Suprapubic skin (tissue), 4 donors: ENCODE results near the gene MCC.
"Not testable (repeated sequence)": the region's sequence is repeated elsewhere in the genome, so short reads cannot be mapped to it uniquely, and the experiment has no call there.

Experiments
- EP300 ChIP-seq: sonication (generic); formaldehyde crosslinking; IDR thresholded peaks from one replicate; pipeline ENCODE4 v1.6.1; 2017; ENCODE audit warnings: antibody characterized with exemption
- POLR2A ChIP-seq, 2 donors: fragments of 450-650 bp; IDR thresholded peaks; one replicate each; pipeline ENCODE4 v1.6.1; 2017; ENCODE audit warnings: antibody characterized with exemption in 2 of 2, mild to moderate bottlenecking in 2 of 2, moderate library complexity in 2 of 2
- POLR2AphosphoS5 ChIP-seq, 3 donors: sonication (generic); formaldehyde crosslinking; IDR thresholded peaks; one replicate each; pipeline ENCODE4 v1.6.1; 2017; ENCODE audit warnings: antibody characterized with exemption in 3 of 3
- TF ChIP-seq, protein P1 (sequence below), 2 donors: fragments of 200-600 bp in 1 of 2; fragments of 450-650 bp in 1 of 2; sonication (generic) in 1 of 2; IDR thresholded peaks; one replicate each; pipeline ENCODE4 v1.5.1; 2016 to 2019; ENCODE audit warnings: antibody characterized with exemption in 2 of 2, mild to moderate bottlenecking in 1 of 2, moderate library complexity in 1 of 2

DNA sequence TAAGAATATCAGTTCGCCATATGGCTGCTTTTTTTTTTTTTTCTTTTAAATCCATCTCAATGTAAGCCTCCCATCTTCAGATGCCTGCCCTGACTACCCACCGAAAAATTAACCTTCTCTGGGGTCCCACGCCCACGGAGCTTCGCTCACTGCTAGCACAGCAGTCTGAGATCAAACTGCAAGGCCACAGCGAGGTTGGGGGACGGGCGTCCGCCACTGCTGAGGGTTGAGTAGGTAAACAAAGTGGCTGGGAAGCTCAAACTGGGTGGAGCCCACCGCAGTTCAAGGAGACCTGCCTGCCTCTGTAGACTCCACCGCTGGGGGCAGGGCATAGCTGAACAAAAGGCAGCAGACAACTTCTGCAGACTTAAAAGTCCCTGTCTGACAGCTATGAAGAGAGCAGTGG, 414.6 kb downstream of the MCC start:
- TF ChIP-seq, protein P1, sequence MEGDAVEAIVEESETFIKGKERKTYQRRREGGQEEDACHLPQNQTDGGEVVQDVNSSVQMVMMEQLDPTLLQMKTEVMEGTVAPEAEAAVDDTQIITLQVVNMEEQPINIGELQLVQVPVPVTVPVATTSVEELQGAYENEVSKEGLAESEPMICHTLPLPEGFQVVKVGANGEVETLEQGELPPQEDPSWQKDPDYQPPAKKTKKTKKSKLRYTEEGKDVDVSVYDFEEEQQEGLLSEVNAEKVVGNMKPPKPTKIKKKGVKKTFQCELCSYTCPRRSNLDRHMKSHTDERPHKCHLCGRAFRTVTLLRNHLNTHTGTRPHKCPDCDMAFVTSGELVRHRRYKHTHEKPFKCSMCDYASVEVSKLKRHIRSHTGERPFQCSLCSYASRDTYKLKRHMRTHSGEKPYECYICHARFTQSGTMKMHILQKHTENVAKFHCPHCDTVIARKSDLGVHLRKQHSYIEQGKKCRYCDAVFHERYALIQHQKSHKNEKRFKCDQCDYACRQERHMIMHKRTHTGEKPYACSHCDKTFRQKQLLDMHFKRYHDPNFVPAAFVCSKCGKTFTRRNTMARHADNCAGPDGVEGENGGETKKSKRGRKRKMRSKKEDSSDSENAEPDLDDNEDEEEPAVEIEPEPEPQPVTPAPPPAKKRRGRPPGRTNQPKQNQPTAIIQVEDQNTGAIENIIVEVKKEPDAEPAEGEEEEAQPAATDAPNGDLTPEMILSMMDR (IDR thresholded peaks at IDR 0.05): not testable (repeated sequence)
- TF ChIP-seq POLR2A (IDR thresholded peaks at IDR 0.05); EP300; POLR2AphosphoS5 (IDR thresholded peaks at IDR 0.05): not testable (repeated sequence)
